Measurements from ENCODE around the gene SLC39A6.
"Not testable (repeated sequence)": the region's sequence is repeated elsewhere in the genome, so short reads cannot be mapped to it uniquely, and the experiment has no call there.

The SLC39A6 gene

GRCh38 chr18:36135264-36135663 lies 6.1 kb upstream of the SLC39A6 start:
- no peak for DNase-seq

- no peak for DNase-seq
Observed at GRCh38 chr18:36132756-36133155, 3.6 kb upstream of the SLC39A6 start.

GRCh38 chr18:36131692-36132483 lies 2.7 kb upstream of the SLC39A6 start:
- no peak for DNase-seq

GRCh38 chr18:36130883-36131653 lies 1.9 kb upstream of the SLC39A6 start:
- no peak for DNase-seq

- no peak for DNase-seq
Observed at GRCh38 chr18:36130039-36130831, 1.1 kb upstream of the SLC39A6 start.

- no peak for DNase-seq
Observed at GRCh38 chr18:36128907-36129299, 237 bp downstream of the SLC39A6 start.

GRCh38 chr18:36128530-36128870 lies 640 bp downstream of the SLC39A6 start:
- peak in 1 of 2 donors; percentile 13 for DNase-seq

- no peak for DNase-seq
Observed at GRCh38 chr18:36127836-36128529, 1.2 kb downstream of the SLC39A6 start.

- DNase-seq = no peak
Observed at GRCh38 chr18:36126668-36127067, 2.5 kb downstream of the SLC39A6 start.

GRCh38 chr18:36124841-36125240 lies 4.3 kb downstream of the SLC39A6 start:
- no peak for DNase-seq

GRCh38 chr18:36120297-36120696 lies 8.8 kb downstream of the SLC39A6 start:
- no peak for DNase-seq

GRCh38 chr18:36116771-36117170 lies 12.4 kb downstream of the SLC39A6 start:
- DNase-seq = not testable (repeated sequence)

GRCh38 chr18:36114738-36115137 lies 14.4 kb downstream of the SLC39A6 start:
- DNase-seq = no peak

- no peak for DNase-seq
Observed at GRCh38 chr18:36114251-36114650, 14.9 kb downstream of the SLC39A6 start.

GRCh38 chr18:36112302-36112701 lies 16.8 kb downstream of the SLC39A6 start:
- DNase-seq = no peak

GRCh38 chr18:36109737-36110136 lies 19.4 kb downstream of the SLC39A6 start:
- DNase-seq = no peak

- DNase-seq = no peak
Observed at GRCh38 chr18:36108601-36109000, 20.5 kb downstream of the SLC39A6 start.

GRCh38 chr18:36108196-36108595 lies 20.9 kb downstream of the SLC39A6 start:
- DNase-seq = no peak

GRCh38 chr18:36107477-36107876 lies 21.7 kb downstream of the SLC39A6 start:
- DNase-seq = no peak

- no peak for DNase-seq
Observed at GRCh38 chr18:36104749-36105148, 24.4 kb downstream of the SLC39A6 start.

GRCh38 chr18:36101943-36102342 lies 27.2 kb downstream of the SLC39A6 start:
- no peak for DNase-seq

- no peak for DNase-seq
Observed at GRCh38 chr18:36099311-36099710, 29.8 kb downstream of the SLC39A6 start.

GRCh38 chr18:36096955-36097354 lies 32.2 kb downstream of the SLC39A6 start:
- no peak for DNase-seq
